Measurements from ENCODE around the gene NGDN. TPM values are rescaled to one million over a fixed set of nuclear protein-coding genes. Genes with fewer than 3 reads are reported as not detected.

The NGDN gene
- total RNA-seq, 1 donor from 2014 or later: 34.6 TPM

GRCh38 chr14:23428686-23429495, 40.6 kb upstream of the NGDN start:
- no peak for DNase-seq (ENCODE audit: extremely low spot score, unreplicated experiment)
- H3K4me1 Mint-ChIP-seq (ENCODE audit: unreplicated experiment): no peaks in the 10 kb centered on the region
- H3K27ac Mint-ChIP-seq (ENCODE audit: unreplicated experiment): no peak overlapping the region
- peaks cover 11% of the 10 kb centered on the region for H3K27me3 Mint-ChIP-seq (ENCODE audit: unreplicated experiment)
- H3K4me3 Mint-ChIP-seq (ENCODE audit: unreplicated experiment): no peak overlapping the region
- no peak for TF ChIP-seq CTCF (IDR thresholded peaks at IDR 0.05)
- H3K9me3 Mint-ChIP-seq (ENCODE audit: unreplicated experiment): no peaks in the 10 kb centered on the region
- no peaks in the 10 kb centered on the region for H3K36me3 Mint-ChIP-seq (ENCODE audit: unreplicated experiment)

GRCh38 chr14:23430016-23430722, 39.3 kb upstream of the NGDN start:
- Mint-ChIP-seq H3K4me1 (ENCODE audit: unreplicated experiment) (no peaks in the 10 kb centered on the region), H3K36me3 (ENCODE audit: unreplicated experiment) (no peaks in the 10 kb centered on the region), H3K4me3 (ENCODE audit: unreplicated experiment) (no peak overlapping the region), H3K9me3 (ENCODE audit: unreplicated experiment) (no peaks in the 10 kb centered on the region), H3K27me3 (ENCODE audit: unreplicated experiment) (peaks cover 9% of the 10 kb centered on the region), H3K27ac (ENCODE audit: unreplicated experiment) (no peak overlapping the region)
- no peak for TF ChIP-seq CTCF (IDR thresholded peaks at IDR 0.05)
- no peak for DNase-seq (ENCODE audit: extremely low spot score, unreplicated experiment)

GRCh38 chr14:23430723-23431085, 38.8 kb upstream of the NGDN start:
- no peak for TF ChIP-seq CTCF (IDR thresholded peaks at IDR 0.05)
- Mint-ChIP-seq H3K27me3 (ENCODE audit: unreplicated experiment) (peaks cover 9% of the 10 kb centered on the region), H3K4me1 (ENCODE audit: unreplicated experiment) (no peaks in the 10 kb centered on the region), H3K36me3 (ENCODE audit: unreplicated experiment) (no peaks in the 10 kb centered on the region), H3K4me3 (ENCODE audit: unreplicated experiment) (no peak overlapping the region), H3K27ac (ENCODE audit: unreplicated experiment) (no peak overlapping the region), H3K9me3 (ENCODE audit: unreplicated experiment) (no peaks in the 10 kb centered on the region)
- DNase-seq (ENCODE audit: extremely low spot score, unreplicated experiment): no peak

DNA sequence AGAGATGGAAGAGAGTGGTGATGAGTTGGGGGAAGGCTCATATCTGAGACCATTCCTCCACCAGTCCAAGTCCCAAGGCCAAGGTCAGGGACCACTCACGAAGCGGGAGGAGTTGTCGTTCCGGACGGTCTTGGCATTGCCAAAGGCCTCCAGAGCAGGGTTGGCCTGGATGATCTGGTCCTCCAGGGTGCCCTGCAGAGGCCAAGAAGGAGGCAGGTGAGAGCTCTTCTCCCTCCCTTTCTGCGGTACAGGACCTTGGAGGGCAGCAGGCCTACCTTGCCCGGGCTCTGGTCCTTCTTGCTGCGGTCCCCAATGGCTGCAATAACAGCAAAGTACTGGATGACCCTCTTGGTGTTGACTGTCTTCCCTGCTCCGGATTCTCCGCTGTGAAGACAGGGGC, 38.0 kb upstream of the NGDN start:
- no peak for TF ChIP-seq CTCF (IDR thresholded peaks at IDR 0.05)
- Mint-ChIP-seq H3K9me3 (ENCODE audit: unreplicated experiment) (no peaks in the 10 kb centered on the region), H3K4me1 (ENCODE audit: unreplicated experiment) (no peaks in the 10 kb centered on the region), H3K27ac (ENCODE audit: unreplicated experiment) (no peak overlapping the region), H3K27me3 (ENCODE audit: unreplicated experiment) (peaks cover 9% of the 10 kb centered on the region), H3K4me3 (ENCODE audit: unreplicated experiment) (no peak overlapping the region), H3K36me3 (ENCODE audit: unreplicated experiment) (no peaks in the 10 kb centered on the region)
- no peak for DNase-seq (ENCODE audit: extremely low spot score, unreplicated experiment)
